Endothelial cell of umbilical vein (primary cell): ENCODE measurements around the gene EFR3B.

Source experiments
- CTCF ChIP-seq, 2 donors: IDR thresholded peaks; 1 replicate in 1 of 2; 2 replicates in 1 of 2; pipeline ENCODE4 v1.5.1; 2011; ENCODE audit warnings: low read length in 2 of 2, mild to moderate bottlenecking in 2 of 2, moderate library complexity in 2 of 2, control low read depth in 1 of 2, inconsistent platforms in 1 of 2, low read depth in 1 of 2; ENCODE audit not compliant: insufficient read depth in 1 of 2; ENCODE audit errors: extremely low read depth in 1 of 2
- EZH2 ChIP-seq: IDR thresholded peaks from 2 replicates; pipeline ENCODE4 v1.6.1; 2012; ENCODE audit warnings: borderline replicate concordance, low read depth, mild to moderate bottlenecking, moderate library complexity, low read length, inconsistent platforms; ENCODE audit not compliant: severe bottlenecking
- FOS ChIP-seq: IDR thresholded peaks from 2 replicates; pipeline ENCODE4 v1.6.1; 2011; ENCODE audit warnings: mild to moderate bottlenecking, low read length, moderate library complexity, borderline replicate concordance; ENCODE audit not compliant: insufficient read depth
- GATA2 ChIP-seq: IDR thresholded peaks from 2 replicates; pipeline ENCODE4 v1.7.0; 2011; ENCODE audit warnings: low read depth, mild to moderate bottlenecking, moderate library complexity, mixed read lengths, low read length; ENCODE audit not compliant: insufficient read length, insufficient read depth
- JUN ChIP-seq: IDR thresholded peaks from 2 replicates; pipeline ENCODE4 v1.6.1; 2011; ENCODE audit warnings: borderline replicate concordance, low read depth; ENCODE audit not compliant: insufficient read length, insufficient read depth
- MAX ChIP-seq: IDR thresholded peaks from 2 replicates; pipeline ENCODE4 v1.6.1; 2011; ENCODE audit not compliant: insufficient read depth, insufficient read length
- MYC ChIP-seq: IDR thresholded peaks from one replicate; pipeline ENCODE4 v1.6.1; 2011; ENCODE audit warnings: mild to moderate bottlenecking, low read depth, low read length
- POLR2A ChIP-seq: IDR thresholded peaks from 2 replicates; pipeline ENCODE4 v1.6.1; 2012; ENCODE audit warnings: low read depth, mild to moderate bottlenecking, control low read depth, low read length
- POLR2AphosphoS5 ChIP-seq: IDR thresholded peaks from 2 replicates; pipeline ENCODE4 v1.6.1; 2012; ENCODE audit warnings: low read depth, mild to moderate bottlenecking, control low read depth, low read length, moderate library complexity; ENCODE audit not compliant: insufficient read depth

GRCh38 chr2:25170888-25171287, 129.0 kb downstream of the EFR3B start:
- TF ChIP-seq CTCF (IDR thresholded peaks at IDR 0.05; ENCODE audit: extremely low read depth in 1 of 2, insufficient read depth in 1 of 2, low read depth in 1 of 2, low read length in 2 of 2) (no peak), POLR2A (no peak), EZH2 (no peak), FOS (no peak), JUN (no peak), POLR2AphosphoS5 (no peak), MAX (no peak), GATA2 (no peak), MYC (no peak)
